Activated B cell treated with CpG ODN at 0.5 μM for 24 hours (primary cell): ENCODE measurements around the gene MAD1L1. TPM values are rescaled to one million over a fixed set of nuclear protein-coding genes. Genes with fewer than 3 reads are reported as not detected.

Experiments used
- ATAC-seq: fragments of 200-7000 bp; cut with Tn5 transposase; one replicate; pipeline ENCODE4 v1.10.0; 2021; ENCODE audit warnings: low read depth, mild to moderate bottlenecking, moderate library complexity
- CTCF ChIA-PET: fragments of 350-600 bp; sonication (Branson Sonifier 250); formaldehyde crosslinking; loops from one replicate; lab custom pipeline; 2021; ENCODE audit warnings: antibody characterized with exemption; lab: Charles Lee
- POLR2A ChIA-PET: fragments of 350-600 bp; sonication (Branson Sonifier 250); formaldehyde crosslinking; loops from one replicate; lab custom pipeline; 2021; ENCODE audit warnings: antibody characterized with exemption; lab: Charles Lee
- DNase-seq: peaks from one replicate; pipeline ENCODE4 v3.0.0; 2022
- H3K27ac Mint-ChIP-seq: one replicate; pipeline ENCODE4 v1.8.0; 2020; ENCODE audit warnings: mixed read lengths
- H3K27me3 Mint-ChIP-seq: one replicate; pipeline ENCODE4 v1.8.0; 2021; ENCODE audit warnings: mixed read lengths
- H3K36me3 Mint-ChIP-seq: one replicate; pipeline ENCODE4 v1.8.0; 2021; ENCODE audit warnings: low read depth, mixed read lengths
- H3K4me1 Mint-ChIP-seq: one replicate; pipeline ENCODE4 v1.8.0; 2021; ENCODE audit warnings: mixed read lengths
- H3K4me3 Mint-ChIP-seq: one replicate; pipeline ENCODE4 v1.8.0; 2020; ENCODE audit warnings: mild to moderate bottlenecking, mixed read lengths
- H3K9me3 Mint-ChIP-seq: one replicate; pipeline ENCODE4 v1.8.0; 2020; ENCODE audit warnings: mixed read lengths
- intact Hi-C: fragments of 100-400 bp; cut with micrococcal nuclease; formaldehyde crosslinking; loops from one replicate; pipeline ENCODE4 v1.15.1; 2024
- total RNA-seq: library from RNA; stranded (reverse); gene quantifications from 2 replicates; pipeline ENCODE4 v1.2.3, GENCODE V29; 2022
- TF ChIP-seq, protein P1 (sequence below): fragments of 200-600 bp; IDR thresholded peaks from one replicate; pipeline ENCODE4 v1.8.0; 2022; ENCODE audit warnings: antibody characterized with exemption, mild to moderate bottlenecking

Gene MAD1L1
- total RNA-seq, 1 donor from 2014 or later, result 54.6 TPM

GRCh38 chr7:2204446-2204845 lies 28.3 kb downstream of the MAD1L1 start:
- Mint-ChIP-seq H3K4me3 (no peak overlapping the region), H3K27me3 (no peaks in the 10 kb centered on the region), H3K36me3 (peaks cover 39% of the 10 kb centered on the region), H3K9me3 (no peaks in the 10 kb centered on the region), H3K4me1 (peaks cover 16% of the 10 kb centered on the region), H3K27ac (peak overlapping the region; percentile 19)
- ChIA-PET POLR2A (no interaction called here), CTCF (no interaction called here)
- intact Hi-C loops, result no loop called here
- DNase-seq (no peak), ATAC-seq (no peak)
- TF ChIP-seq, protein P1, sequence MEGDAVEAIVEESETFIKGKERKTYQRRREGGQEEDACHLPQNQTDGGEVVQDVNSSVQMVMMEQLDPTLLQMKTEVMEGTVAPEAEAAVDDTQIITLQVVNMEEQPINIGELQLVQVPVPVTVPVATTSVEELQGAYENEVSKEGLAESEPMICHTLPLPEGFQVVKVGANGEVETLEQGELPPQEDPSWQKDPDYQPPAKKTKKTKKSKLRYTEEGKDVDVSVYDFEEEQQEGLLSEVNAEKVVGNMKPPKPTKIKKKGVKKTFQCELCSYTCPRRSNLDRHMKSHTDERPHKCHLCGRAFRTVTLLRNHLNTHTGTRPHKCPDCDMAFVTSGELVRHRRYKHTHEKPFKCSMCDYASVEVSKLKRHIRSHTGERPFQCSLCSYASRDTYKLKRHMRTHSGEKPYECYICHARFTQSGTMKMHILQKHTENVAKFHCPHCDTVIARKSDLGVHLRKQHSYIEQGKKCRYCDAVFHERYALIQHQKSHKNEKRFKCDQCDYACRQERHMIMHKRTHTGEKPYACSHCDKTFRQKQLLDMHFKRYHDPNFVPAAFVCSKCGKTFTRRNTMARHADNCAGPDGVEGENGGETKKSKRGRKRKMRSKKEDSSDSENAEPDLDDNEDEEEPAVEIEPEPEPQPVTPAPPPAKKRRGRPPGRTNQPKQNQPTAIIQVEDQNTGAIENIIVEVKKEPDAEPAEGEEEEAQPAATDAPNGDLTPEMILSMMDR, result no peak

- ChIA-PET POLR2A (interaction anchor here (0.5 kb wide), 2 partner anchors 383 to 634 kb away, joined by 3 to 6 read pairs; no protein-coding TSS in a partner anchor), CTCF (interaction anchor here (1.0 kb wide), 1 partner anchor 9 kb away, joined by 3 read pairs; no protein-coding TSS in a partner anchor)
- DNase-seq (no peak), ATAC-seq (peak; percentile 58)
- TF ChIP-seq, protein P1, result no peak
- intact Hi-C loops, result no loop called here
- Mint-ChIP-seq H3K27ac (peak overlapping the region; percentile 19), H3K4me3 (no peak overlapping the region), H3K36me3 (peaks cover 42% of the 10 kb centered on the region), H3K4me1 (peaks cover 15% of the 10 kb centered on the region), H3K9me3 (no peaks in the 10 kb centered on the region), H3K27me3 (no peaks in the 10 kb centered on the region)
Measured at GRCh38 chr7:2203766-2204300, 28.9 kb downstream of the MAD1L1 start.

DNA sequence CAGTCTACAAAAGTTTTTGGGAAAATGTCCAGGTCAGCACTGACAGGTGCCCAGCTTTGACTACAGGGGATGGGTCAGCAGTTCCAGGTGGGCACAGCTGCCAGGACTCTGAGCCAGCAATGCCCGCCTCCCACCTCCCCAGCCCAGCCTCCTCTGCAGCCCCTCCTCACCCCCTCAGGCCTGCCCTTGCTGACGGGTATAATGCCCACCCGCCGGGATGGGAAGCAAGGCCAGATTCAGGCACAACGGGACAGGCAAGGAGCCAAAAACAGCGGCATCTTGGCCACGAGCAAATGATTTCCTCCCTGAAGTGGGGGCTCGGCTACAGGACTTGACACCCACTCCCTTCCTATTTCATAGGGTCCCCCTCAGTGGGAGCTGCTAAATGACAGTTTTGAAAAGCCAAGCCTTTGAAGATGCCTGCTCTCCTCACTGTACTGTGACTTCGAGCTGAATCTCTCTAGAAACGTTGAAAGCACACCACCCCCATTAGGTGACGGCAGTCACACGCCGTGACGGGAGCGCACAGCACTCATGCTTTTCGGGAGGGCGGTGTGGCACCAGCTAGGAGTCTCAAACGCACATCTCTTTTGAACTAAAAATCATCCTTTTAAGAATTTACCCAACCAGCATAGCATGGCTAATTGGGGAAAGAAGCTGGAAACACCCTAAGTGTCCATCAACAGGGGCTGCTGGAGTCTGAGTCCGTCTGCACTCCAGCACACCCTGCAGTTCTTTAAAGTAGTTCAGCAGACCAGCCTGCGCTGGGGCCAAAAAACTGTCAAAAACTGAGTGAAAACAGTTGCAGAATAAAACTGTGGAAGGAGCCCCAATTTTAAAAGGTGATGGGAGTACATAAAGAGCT lies 29.6 kb downstream of the MAD1L1 start:
- ChIA-PET CTCF (interaction anchor here (1.0 to 1.2 kb wide), 2 partner anchors 8 to 102 kb away, joined by 3 read pairs; no protein-coding TSS in a partner anchor), POLR2A (interaction anchor here (0.5 kb wide), 1 partner anchor 633 kb away, joined by 3 read pairs; no protein-coding TSS in a partner anchor)
- Mint-ChIP-seq H3K4me1 (peaks cover 15% of the 10 kb centered on the region), H3K36me3 (peaks cover 35% of the 10 kb centered on the region), H3K27ac (no peak overlapping the region), H3K9me3 (no peaks in the 10 kb centered on the region), H3K4me3 (no peak overlapping the region), H3K27me3 (no peaks in the 10 kb centered on the region)
- intact Hi-C loops, result no loop called here
- DNase-seq (no peak), ATAC-seq (no peak)
- TF ChIP-seq, protein P1, result no peak

- TF ChIP-seq, protein P1, result no peak
- ChIA-PET POLR2A (interaction anchor here (0.6 kb wide), 1 partner anchor 139 kb away, joined by 6 read pairs; no protein-coding TSS in a partner anchor), CTCF (interaction anchor here (1.2 kb wide), 1 partner anchor 102 kb away, joined by 3 read pairs; no protein-coding TSS in a partner anchor)
- DNase-seq (peak; percentile 4), ATAC-seq (no peak)
- Mint-ChIP-seq H3K36me3 (peaks cover 31% of the 10 kb centered on the region), H3K27ac (no peak overlapping the region), H3K27me3 (no peaks in the 10 kb centered on the region), H3K4me3 (no peak overlapping the region), H3K4me1 (peaks cover 15% of the 10 kb centered on the region), H3K9me3 (no peaks in the 10 kb centered on the region)
- intact Hi-C loops, result no loop called here
Measured at GRCh38 chr7:2202361-2202761, 30.4 kb downstream of the MAD1L1 start.
